K562 (cell line): ENCODE measurements around the gene JKAMP. TPM values are rescaled to one million over a fixed set of nuclear protein-coding genes. Genes with fewer than 3 reads are reported as not detected.

Experiments
- ATAC-seq: fragments of 200-7000 bp; cut with Tn5 transposase; 3 replicates; pipeline ENCODE4 v1.9.1; 2020; ENCODE audit warnings: moderate library complexity
- BruUV-seq: library from RNA; stranded (reverse); fragments of 400-500 nt; replicated peaks from 2 replicates; lab custom pipeline; 2021; lab: Mats Ljungman, UMichigan
- CTCF ChIA-PET: fragments of 300-600 bp; formaldehyde crosslinking; extraction: SDS; loops from one replicate; lab custom pipeline; 2021; ENCODE audit warnings: low intra/inter-chr PET ratio; lab: Yijun Ruan, JAX
- POLR2A ChIA-PET: fragments of 300-600, 350-650 bp; sonication (Branson Sonifier 250); formaldehyde crosslinking; extraction: SDS; loops from one replicate; lab custom pipeline; 2021; ENCODE audit warnings: antibody characterized with exemption, inconsistent platforms; lab: Yijun Ruan, JAX
- DNase-seq, 4 experiments: peaks; one replicate each; pipeline versions ENCODE4 v3.0.0 to v3.0.0-alpha.2; 2011 to 2018; ENCODE audit warnings: low spot score in 3 of 4, mixed read lengths in 3 of 4; ENCODE audit errors: extremely low read depth in 1 of 4
- FAIRE-seq: peaks from 2 replicates; lab custom pipeline; 2011; peaks lifted over from hg19 to GRCh38; lab: Jason Lieb, UNC
- H2AFZ ChIP-seq: 2 replicates; pipeline ENCODE4 v1.6.0; 2011; ENCODE audit warnings: low read depth, low read length, control low read depth, inconsistent platforms
- H3K27ac ChIP-seq: fragments of 200-600 bp; 3 replicates; pipeline ENCODE4 v1.8.0; 2011; ENCODE audit warnings: low read depth, mild to moderate bottlenecking, control low read depth, inconsistent platforms, low read length, moderate library complexity, mixed read lengths; ENCODE audit errors: extremely low read depth
- H3K27me3 ChIP-seq, 2 experiments: fragments of 300-600 bp in 1 of 2; 2 replicates in 1 of 2; 3 replicates in 1 of 2; pipeline versions ENCODE4 v1.6.0 to v1.8.0; 2011; ENCODE audit warnings: inconsistent platforms in 2 of 2, low read length in 2 of 2, mild to moderate bottlenecking in 1 of 2, mixed read lengths in 1 of 2, moderate library complexity in 1 of 2; ENCODE audit not compliant: control insufficient read depth in 2 of 2, insufficient read depth in 2 of 2
- H3K36me3 ChIP-seq: fragments of 300-600 bp; 3 replicates; pipeline ENCODE4 v1.8.0; 2011; ENCODE audit warnings: mild to moderate bottlenecking, low read length, inconsistent platforms; ENCODE audit not compliant: control insufficient read depth, insufficient read depth
- H3K4me1 ChIP-seq, 2 experiments: fragments of 200-600 bp in 1 of 2; replicated peaks in 1 of 2; 2 replicates in 1 of 2; 3 replicates in 1 of 2; pipeline versions ENCODE4 v1.5.1 to v1.8.0; 2011; ENCODE audit warnings: inconsistent platforms in 2 of 2, low read length in 2 of 2, mild to moderate bottlenecking in 1 of 2, mixed read lengths in 1 of 2, moderate library complexity in 1 of 2; ENCODE audit not compliant: control insufficient read depth in 2 of 2, insufficient read depth in 2 of 2
- H3K4me2 ChIP-seq: 2 replicates; pipeline ENCODE4 v1.6.1; 2011; ENCODE audit warnings: low read length, control low read depth, inconsistent platforms, mixed read lengths; ENCODE audit not compliant: insufficient read depth
- H3K4me3 ChIP-seq: fragments of 200-600 bp; sonication (generic), shearing (Covaris generic); 2 replicates; pipeline ENCODE4 v1.5.1; 2016; ENCODE audit warnings: control low read depth, inconsistent platforms
- H3K79me2 ChIP-seq: fragments of 200-600 bp; 3 replicates; pipeline ENCODE4 v1.8.0; 2011; ENCODE audit warnings: low read length, inconsistent platforms; ENCODE audit not compliant: control insufficient read depth, insufficient read depth
- H3K9ac ChIP-seq, 2 experiments: 2 replicates each; pipeline versions ENCODE4 v1.6.0 to v1.6.1; 2011; ENCODE audit warnings: low read depth in 2 of 2, low read length in 2 of 2, control low read depth in 1 of 2, inconsistent platforms in 1 of 2, mild to moderate bottlenecking in 1 of 2, mixed read lengths in 1 of 2; ENCODE audit not compliant: insufficient read depth in 1 of 2
- H3K9me1 ChIP-seq: one replicate; pipeline ENCODE4 v1.6.0; 2011; ENCODE audit warnings: inconsistent platforms, mild to moderate bottlenecking, low read length, moderate library complexity; ENCODE audit not compliant: control insufficient read depth, insufficient read depth
- H3K9me3 ChIP-seq: replicated peaks from 2 replicates; pipeline ENCODE4 v1.5.1; 2011; ENCODE audit warnings: low read depth, low read length, inconsistent platforms; ENCODE audit not compliant: control insufficient read depth, insufficient read depth
- H4K20me1 ChIP-seq: replicated peaks from 2 replicates; pipeline ENCODE4 v1.6.1; 2011; ENCODE audit warnings: low read length, inconsistent platforms, mixed read lengths; ENCODE audit not compliant: control insufficient read depth, insufficient read depth
- BCLAF1 ChIP-seq, 2 experiments: fragments of 450-650 bp in 1 of 2; IDR thresholded peaks; 2 replicates each; pipeline ENCODE4 v1.6.1; 2011 to 2017; ENCODE audit warnings: low read depth in 2 of 2, antibody characterized with exemption in 1 of 2, borderline replicate concordance in 1 of 2, low read length in 1 of 2, mild to moderate bottlenecking in 1 of 2, mixed read lengths in 1 of 2; ENCODE audit not compliant: control insufficient read depth in 1 of 2
- CREB1 ChIP-seq, 2 experiments: sonication (generic) in 1 of 2; formaldehyde crosslinking in 1 of 2; IDR thresholded peaks; 2 replicates each; pipeline versions ENCODE4 v1.6.1 to v1.8.0; 2012 to 2022; ENCODE audit warnings: inconsistent platforms in 1 of 2, mild to moderate bottlenecking in 1 of 2, missing genetic modification reagents in 1 of 2, moderate library complexity in 1 of 2
- RBM25 ChIP-seq: fragments of 200-400 bp; formaldehyde crosslinking; IDR thresholded peaks from 2 replicates; pipeline ENCODE4 v1.6.1; 2018; ENCODE audit warnings: low read length, low read depth, moderate library complexity; ENCODE audit not compliant: severe bottlenecking
- SNIP1 ChIP-seq: fragments of 450-650 bp; IDR thresholded peaks from 2 replicates; pipeline ENCODE4 v1.7.1; 2017; ENCODE audit warnings: low read depth, mild to moderate bottlenecking
- ZNF24 ChIP-seq: fragments of 450-650 bp; IDR thresholded peaks from 2 replicates; pipeline ENCODE4 v1.6.1; 2016
- ZSCAN32 ChIP-seq: fragments of 450-650 bp; formaldehyde crosslinking; IDR thresholded peaks from 2 replicates; pipeline ENCODE4 v1.4.0; 2020; ENCODE audit warnings: mild to moderate bottlenecking, moderate library complexity
- WGBS: fragments of 100-300 bp; shearing (Covaris generic); methylation state at CpG from one replicate; pipeline ENCODE4 v1.1.6; 2016; ENCODE audit warnings: low coverage, mixed read lengths; ENCODE audit not compliant: insufficient coverage; ENCODE audit errors: missing lambda C conversion rate; 5-methylcytosine and 5-hydroxymethylcytosine counted together
- in situ Hi-C: fragments of 300-500 bp; cut with MboI; formaldehyde crosslinking; loops from 4 replicates; pipeline ENCODE4 v1.15.0; 2018; ENCODE audit warnings: inconsistent platforms, mixed read lengths
- intact Hi-C: fragments of 100-400 bp; cut with micrococcal nuclease; formaldehyde crosslinking; loops from 2 replicates; pipeline ENCODE4 v1.14.2; 2022
- polyA plus RNA-seq, 8 experiments: library from polyadenylated mRNA; depleted of rRNA in 4 of 8; stranded (reverse) in 5 of 8; unstranded in 3 of 8; fragments of >200 nt; fragmentation: Nextera tagmentation in 2 of 8; fragmentation: Illumina TruSeq in 1 of 8; extraction: Ambion mirVana in 2 of 8; extraction: Trizol in 1 of 8; gene quantifications; 2 replicates each; pipeline versions ENCODE4 v1.2.1 to v1.2.3, GENCODE V29; 2011 to 2014; ENCODE audit warnings: inconsistent platforms in 1 of 8, missing spikeins in 1 of 8
- total RNA-seq, 7 experiments: library from RNA; depleted of rRNA in 6 of 7; stranded (reverse); fragments of >200 nt in 6 of 7; fragmentation: Illumina TruSeq in 2 of 7; extraction: Trizol in 2 of 7; gene quantifications; 2 replicates each; pipeline versions ENCODE4 v1.2.1 to v1.2.3, GENCODE V29; 2011 to 2021; ENCODE audit warnings: low replicate concordance in 1 of 7

Gene JKAMP
- total and polyA plus RNA-seq, 9 of the 15 experiments (the other 6 are each of a cell fraction or from before 2014, with no cell fraction given), result 19.3 to 119 (median 33.8) TPM

DNA sequence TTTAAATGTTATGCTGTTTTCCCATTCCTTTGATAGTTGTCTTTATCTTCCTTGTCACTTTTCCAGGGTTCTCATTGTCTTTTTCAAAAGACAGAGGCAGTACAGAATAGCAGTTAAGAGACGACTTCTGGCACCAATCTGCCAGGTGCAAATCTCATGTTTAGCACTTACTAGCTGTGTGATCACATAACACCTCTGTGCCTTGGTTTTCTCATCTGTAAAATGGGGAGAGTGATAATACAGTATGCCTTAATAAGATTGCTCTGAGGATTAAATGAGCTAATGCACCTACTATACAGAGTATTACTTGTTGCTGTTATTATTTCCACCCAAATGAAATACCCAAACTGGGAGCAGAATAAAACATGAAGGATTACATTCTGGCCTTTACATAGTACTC lies 23.9 kb upstream of the JKAMP start:
- Histone ChIP-seq H3K36me3 (peaks cover 21% of the 10 kb centered on the region), H3K79me2 (no peaks in the 10 kb centered on the region), H4K20me1 (no peaks in the 10 kb centered on the region), H3K4me2 (no peak overlapping the region), H3K4me1 (no peaks in the 10 kb centered on the region), H3K4me3 (no peak overlapping the region), H2AFZ (no peak overlapping the region), H3K27ac (no peak overlapping the region), H3K9me3 (no peaks in the 10 kb centered on the region), H3K27me3 (no peaks in the 10 kb centered on the region), H3K9ac (no peak overlapping the region), H3K9me1 (no peaks in the 10 kb centered on the region)
- no peak for DNase-seq
- FAIRE-seq, result no peak
- intact Hi-C loops (no loop called here), in situ Hi-C loops (no loop called here)
- no TSS peak for BruUV-seq
- ChIA-PET CTCF (no interaction called here), POLR2A (no interaction called here)
- no peak for TF ChIP-seq ZNF24
- TF ChIP-seq CREB1 (IDR thresholded peaks at IDR 0.05), result no peak
- no peak for TF ChIP-seq CREB1 (CRISPR knock-in tag; IDR thresholded peaks at IDR 0.05)
- TF ChIP-seq RBM25, result peak; percentile 71
- TF ChIP-seq BCLAF1 (IDR thresholded peaks at IDR 0.05; ENCODE audit: borderline replicate concordance in 1 of 2, control insufficient read depth in 1 of 2, low read depth in 2 of 2, low read length in 1 of 2), result no peak
- no peak for TF ChIP-seq ZSCAN32 (CRISPR knock-in tag)
- TF ChIP-seq SNIP1, result no peak
- no peak for ATAC-seq
- WGBS, result 57% methylated on average over 1 of the region's 1 CpG
